Ascending aorta (tissue), 2 donors: Measurements from ENCODE around the gene GATAD2A. TPM values are rescaled to one million over a fixed set of nuclear protein-coding genes. Genes with fewer than 3 reads are reported as not detected.
"Not testable (repeated sequence)": the region's sequence is repeated elsewhere in the genome, so short reads cannot be mapped to it uniquely, and the experiment has no call there.

ENCODE experiments used
- DNase-seq, 2 donors: peaks; one replicate each; pipeline ENCODE4 v3.0.0-alpha.2; 2019; ENCODE audit warnings: low spot score in 2 of 2
- H3K27ac ChIP-seq, 2 donors: fragments of 200-600 bp; sonication (generic); one replicate each; pipeline ENCODE4 v1.5.1; 2016 to 2017; ENCODE audit warnings: mild to moderate bottlenecking in 1 of 2
- H3K27me3 ChIP-seq: fragments of 200-600 bp; sonication (generic); one replicate; pipeline ENCODE4 v1.5.1; 2017
- H3K36me3 ChIP-seq, 2 donors: fragments of 200-600 bp; sonication (generic); one replicate each; pipeline ENCODE4 v1.5.1; 2016
- H3K4me1 ChIP-seq, 2 donors: fragments of 200-600 bp; sonication (generic); one replicate each; pipeline ENCODE4 v1.5.1; 2016 to 2017; ENCODE audit warnings: mild to moderate bottlenecking in 1 of 2
- H3K4me3 ChIP-seq, 2 donors: fragments of 200-600 bp; sonication (generic); one replicate each; pipeline ENCODE4 v1.5.1; 2016 to 2017; ENCODE audit warnings: mild to moderate bottlenecking in 1 of 2
- H3K9me3 ChIP-seq, 2 donors: fragments of 200-600 bp; sonication (generic); one replicate each; pipeline ENCODE4 v1.5.1; 2016
- CTCF ChIP-seq, 3 experiments: fragments of 200-600 bp in 2 of 3; fragments of 450-650 bp in 1 of 3; sonication (generic) in 2 of 3; IDR thresholded peaks; one replicate each; pipeline ENCODE4 v1.5.1; 2016 to 2019; ENCODE audit warnings: antibody characterized with exemption in 3 of 3, mild to moderate bottlenecking in 1 of 3, moderate library complexity in 1 of 3
- intact Hi-C: fragments of 100-400 bp; cut with DNase I; formaldehyde crosslinking; loops from one replicate; pipeline ENCODE4 v1.15.1; 2023
- total RNA-seq: library from RNA; depleted of rRNA; stranded (reverse); fragments of >200 nt; gene quantifications from one replicate; pipeline ENCODE4 v1.1.0, GENCODE V29; 2016

The GATAD2A gene
- total RNA-seq, 1 donor from 2014 or later: 63.3 TPM

GRCh38 chr19:19453125-19453454 lies 47.6 kb downstream of the GATAD2A start:
- no peak for TF ChIP-seq CTCF (IDR thresholded peaks at IDR 0.05)
- Histone ChIP-seq H3K36me3 (no peaks in the 10 kb centered on the region), H3K4me3 (no peak overlapping the region), H3K27me3 (no peaks in the 10 kb centered on the region), H3K4me1 (peaks cover 0 to 8% of the 10 kb centered on the region in 2 donors), H3K27ac (no peak overlapping the region), H3K9me3 (no peaks in the 10 kb centered on the region)
- DNase-seq: no peak
- intact Hi-C loops: no loop called here

GRCh38 chr19:19455166-19455919 lies 49.9 kb downstream of the GATAD2A start:
- peaks cover 5 to 22% of the 10 kb centered on the region in 2 donors for H3K4me1 ChIP-seq
- H3K4me3 ChIP-seq, H3K27ac ChIP-seq, DNase-seq, H3K27me3 ChIP-seq, H3K36me3 ChIP-seq, intact Hi-C loops, H3K9me3 ChIP-seq: not testable (repeated sequence)

- no peaks in the 10 kb centered on the region for H3K9me3 ChIP-seq
- DNase-seq: no peak
- H3K27me3 ChIP-seq: no peaks in the 10 kb centered on the region
- no peak overlapping the region for H3K4me3 ChIP-seq
- intact Hi-C loops: no loop called here
- H3K36me3 ChIP-seq: no peaks in the 10 kb centered on the region
- peaks cover 20 to 45% of the 10 kb centered on the region in 2 donors for H3K4me1 ChIP-seq
- H3K27ac ChIP-seq: peak overlapping the region in 1 of 2 donors; percentile 75
- no peak for TF ChIP-seq CTCF (IDR thresholded peaks at IDR 0.05)
Observed at GRCh38 chr19:19457671-19458070, 52.2 kb downstream of the GATAD2A start.

GRCh38 chr19:19458110-19458816 lies 52.8 kb downstream of the GATAD2A start:
- H3K36me3 ChIP-seq: no peaks in the 10 kb centered on the region
- no peak overlapping the region for H3K4me3 ChIP-seq
- DNase-seq: no peak
- H3K27ac ChIP-seq: peak overlapping the region; percentile 2 to 75
- H3K27me3 ChIP-seq: no peaks in the 10 kb centered on the region
- peaks cover 22 to 51% of the 10 kb centered on the region in 2 donors for H3K4me1 ChIP-seq
- H3K9me3 ChIP-seq: no peaks in the 10 kb centered on the region
- intact Hi-C loops: no loop called here
- TF ChIP-seq CTCF (IDR thresholded peaks at IDR 0.05): no peak

GRCh38 chr19:19459073-19459472 lies 53.6 kb downstream of the GATAD2A start:
- no peaks in the 10 kb centered on the region for H3K9me3 ChIP-seq
- H3K36me3 ChIP-seq: no peaks in the 10 kb centered on the region
- H3K27ac ChIP-seq: peak overlapping the region; percentile 63 to 75
- H3K4me3 ChIP-seq: no peak overlapping the region
- no peaks in the 10 kb centered on the region for H3K27me3 ChIP-seq
- no peak for DNase-seq
- intact Hi-C loops: no loop called here
- TF ChIP-seq CTCF (IDR thresholded peaks at IDR 0.05): no peak
- H3K4me1 ChIP-seq: peaks cover 27 to 57% of the 10 kb centered on the region in 2 donors

- Histone ChIP-seq H3K9me3 (no peaks in the 10 kb centered on the region), H3K27me3 (no peaks in the 10 kb centered on the region), H3K36me3 (no peaks in the 10 kb centered on the region), H3K4me1 (peaks cover 27 to 65% of the 10 kb centered on the region in 2 donors), H3K4me3 (peak overlapping the region in 1 of 2 donors; percentile 33), H3K27ac (peak overlapping the region; percentile 63 to 75)
- peak; percentile 44 to 75 for DNase-seq
- TF ChIP-seq CTCF (IDR thresholded peaks at IDR 0.05): no peak
- intact Hi-C loops: no loop called here
Observed at GRCh38 chr19:19459707-19460251, 54.3 kb downstream of the GATAD2A start.
